Fibroblast of lung (primary cell): ENCODE measurements around the gene GOLGA6B. TPM values are rescaled to one million over a fixed set of nuclear protein-coding genes. Genes with fewer than 3 reads are reported as not detected.
A peak's percentile ranks its signal among the peaks of the same experiment; 100 is the strongest.
"Not testable (repeated sequence)": the region's sequence is repeated elsewhere in the genome, so short reads cannot be mapped to it uniquely, and the experiment has no call there.

ENCODE experiments used
- DNase-seq, 2 donors: peaks; one replicate each; pipeline versions ENCODE4 v3.0.0 to v3.0.0-alpha.2; 2010; ENCODE audit warnings: low read depth in 2 of 2
- H2AFZ ChIP-seq: 2 replicates; pipeline ENCODE4 v1.5.1; 2012; ENCODE audit warnings: low read length, control low read depth, inconsistent platforms
- H3K27ac ChIP-seq: 2 replicates; pipeline ENCODE4 v1.5.1; 2011; ENCODE audit warnings: low read length, control low read depth; ENCODE audit not compliant: insufficient read depth
- H3K27me3 ChIP-seq: 2 replicates; pipeline ENCODE4 v1.5.1; 2011; ENCODE audit warnings: mild to moderate bottlenecking, low read length; ENCODE audit not compliant: control insufficient read depth, insufficient read depth
- H3K36me3 ChIP-seq: 2 replicates; pipeline ENCODE4 v1.5.1; 2011; ENCODE audit warnings: low read length; ENCODE audit not compliant: control insufficient read depth, insufficient read depth
- H3K4me1 ChIP-seq: 2 replicates; pipeline ENCODE4 v1.5.1; 2011; ENCODE audit warnings: low read length; ENCODE audit not compliant: control insufficient read depth, insufficient read depth; ENCODE audit errors: extremely low read depth
- H3K4me2 ChIP-seq: 2 replicates; pipeline ENCODE4 v1.5.1; 2011; ENCODE audit warnings: low read length, control low read depth; ENCODE audit not compliant: insufficient read depth; ENCODE audit errors: extremely low read depth
- H3K4me3 ChIP-seq, 4 experiments: fragments of 200-600 bp in 1 of 4; sonication (generic) in 1 of 4; replicated peaks in 1 of 4; 2 replicates each; pipeline ENCODE4 v1.5.1; 2011 to 2016; ENCODE audit warnings: low read length in 4 of 4, low read depth in 3 of 4, mild to moderate bottlenecking in 3 of 4, control low read depth in 2 of 4, inconsistent platforms in 1 of 4, mixed read lengths in 1 of 4; ENCODE audit not compliant: insufficient read depth in 1 of 4; ENCODE audit errors: control extremely low read depth in 1 of 4
- H3K79me2 ChIP-seq: 2 replicates; pipeline ENCODE4 v1.5.1; 2012; ENCODE audit warnings: mild to moderate bottlenecking, low read length, inconsistent platforms; ENCODE audit not compliant: control insufficient read depth, insufficient read depth
- H3K9ac ChIP-seq: 2 replicates; pipeline ENCODE4 v1.5.1; 2011; ENCODE audit warnings: mild to moderate bottlenecking, low read length, control low read depth; ENCODE audit not compliant: insufficient read depth
- H3K9me3 ChIP-seq: 2 replicates; pipeline ENCODE4 v1.5.1; 2012; ENCODE audit warnings: low read depth, low read length; ENCODE audit not compliant: control insufficient read depth, insufficient read depth
- H4K20me1 ChIP-seq: 2 replicates; pipeline ENCODE4 v1.5.1; 2011; ENCODE audit warnings: low read length; ENCODE audit not compliant: control insufficient read depth, insufficient read depth; ENCODE audit errors: extremely low read depth
- CTCF ChIP-seq, 2 donors: IDR thresholded peaks in 1 of 2; conservative IDR thresholded peaks in 1 of 2; 1 replicate in 1 of 2; 2 replicates in 1 of 2; pipeline ENCODE4 v1.5.1; 2011 to 2012; ENCODE audit warnings: low read length in 2 of 2, control low read depth in 1 of 2, inconsistent platforms in 1 of 2, low read depth in 1 of 2, mild to moderate bottlenecking in 1 of 2
- EZH2 ChIP-seq: IDR thresholded peaks from 2 replicates; pipeline ENCODE4 v1.5.1; 2012; ENCODE audit warnings: low read length, control low read depth, mild to moderate bottlenecking; ENCODE audit errors: missing control alignments
- polyA plus RNA-seq, 2 donors: library from polyadenylated mRNA; depleted of rRNA in 1 of 2; stranded (reverse) in 1 of 2; unstranded in 1 of 2; fragments of >200 nt; gene quantifications; 2 replicates each; pipeline ENCODE4 v1.2.1, GENCODE V29; 2011 to 2012; ENCODE audit warnings: missing spikeins in 1 of 2
- total RNA-seq: library from RNA; depleted of rRNA; stranded (reverse); fragments of >200 nt; gene quantifications from 2 replicates; pipeline ENCODE4 v1.2.1, GENCODE V29; 2014

GOLGA6B gene
- total and polyA plus RNA-seq, 2 donors (not counting 1 experiment from before 2014, with no cell fraction given) = not detected

- H3K27me3 ChIP-seq, H3K9ac ChIP-seq, H3K36me3 ChIP-seq, H4K20me1 ChIP-seq, H3K4me3 ChIP-seq, H3K27ac ChIP-seq, H3K9me3 ChIP-seq, H3K79me2 ChIP-seq, H3K4me1 ChIP-seq: not testable (repeated sequence)
- peak; percentile 39 to 52 for DNase-seq
- TF ChIP-seq CTCF (conservative IDR thresholded peaks at IDR 0.05 in 1 of 2, IDR thresholded peaks at IDR 0.05 in 1 of 2; ENCODE audit: low read depth in 1 of 2, low read length in 2 of 2) = peak; percentile 64 to 83
- H3K4me2 ChIP-seq = peak overlapping the region; percentile 51
- peak overlapping the region; percentile 83 for H2AFZ ChIP-seq
These were observed 16.3 kb downstream of the GOLGA6B start for GRCh38 chr15:72670656-72671352.

DNA sequence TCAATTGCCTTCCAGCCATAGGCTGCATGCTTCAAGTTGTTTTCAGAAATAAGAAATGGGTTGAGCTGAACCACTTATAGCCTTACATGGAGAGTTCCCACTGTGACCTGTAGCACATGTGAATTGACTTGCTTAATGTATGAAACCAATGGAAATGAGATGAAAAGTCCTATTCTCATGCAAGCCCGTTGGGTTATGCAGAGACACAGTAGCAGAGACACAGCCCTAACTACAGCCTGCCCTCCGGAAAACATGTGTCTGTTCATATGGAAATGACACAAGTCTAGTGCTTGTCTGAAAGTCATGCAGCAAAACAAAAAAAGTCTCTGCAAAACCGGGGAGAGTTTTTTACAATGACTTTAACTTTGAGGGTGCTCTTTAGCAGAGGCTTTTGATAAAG is 17.0 kb downstream of the GOLGA6B start:
- no peak overlapping the region for H2AFZ ChIP-seq
- no peak overlapping the region for H3K4me2 ChIP-seq
- H3K27me3 ChIP-seq = no peaks in the 10 kb centered on the region
- H3K4me3 ChIP-seq = no peak overlapping the region
- H3K36me3 ChIP-seq = no peaks in the 10 kb centered on the region
- no peaks in the 10 kb centered on the region for H3K79me2 ChIP-seq
- H4K20me1 ChIP-seq = no peaks in the 10 kb centered on the region
- no peaks in the 10 kb centered on the region for H3K9me3 ChIP-seq
- no peak for DNase-seq
- no peaks in the 10 kb centered on the region for H3K4me1 ChIP-seq
- TF ChIP-seq EZH2 (no peak), CTCF (conservative IDR thresholded peaks at IDR 0.05 in 1 of 2, IDR thresholded peaks at IDR 0.05 in 1 of 2; ENCODE audit: low read depth in 1 of 2, low read length in 2 of 2) (no peak)
- H3K9ac ChIP-seq = no peak overlapping the region
- H3K27ac ChIP-seq = no peak overlapping the region

GRCh38 chr15:72676838-72677237 is 22.3 kb downstream of the GOLGA6B start:
- H3K27ac ChIP-seq = no peak overlapping the region
- H3K9me3 ChIP-seq = no peaks in the 10 kb centered on the region
- no peaks in the 10 kb centered on the region for H4K20me1 ChIP-seq
- H3K36me3 ChIP-seq = no peaks in the 10 kb centered on the region
- H3K27me3 ChIP-seq = peaks cover 11% of the 10 kb centered on the region
- no peaks in the 10 kb centered on the region for H3K4me1 ChIP-seq
- TF ChIP-seq CTCF (conservative IDR thresholded peaks at IDR 0.05 in 1 of 2, IDR thresholded peaks at IDR 0.05 in 1 of 2; ENCODE audit: low read depth in 1 of 2, low read length in 2 of 2) (no peak), EZH2 (no peak)
- no peak overlapping the region for H3K9ac ChIP-seq
- H3K79me2 ChIP-seq = no peaks in the 10 kb centered on the region
- H3K4me3 ChIP-seq = no peak overlapping the region
- no peak for DNase-seq
- no peak overlapping the region for H2AFZ ChIP-seq
- H3K4me2 ChIP-seq = no peak overlapping the region
